GM18511 (cell line): ENCODE results near the gene HEMK1.

Experiments used
- ATAC-seq: cut with Tn5 transposase; IDR thresholded peaks from one replicate; pipeline ENCODE4 v1.9.1; 2021; ENCODE audit warnings: mild to moderate bottlenecking, moderate library complexity; ENCODE audit not compliant: unreplicated experiment

HEMK1 gene

GRCh38 chr3:50632450-50632849 lies 63.1 kb downstream of the HEMK1 start:
- no peak for ATAC-seq

DNA sequence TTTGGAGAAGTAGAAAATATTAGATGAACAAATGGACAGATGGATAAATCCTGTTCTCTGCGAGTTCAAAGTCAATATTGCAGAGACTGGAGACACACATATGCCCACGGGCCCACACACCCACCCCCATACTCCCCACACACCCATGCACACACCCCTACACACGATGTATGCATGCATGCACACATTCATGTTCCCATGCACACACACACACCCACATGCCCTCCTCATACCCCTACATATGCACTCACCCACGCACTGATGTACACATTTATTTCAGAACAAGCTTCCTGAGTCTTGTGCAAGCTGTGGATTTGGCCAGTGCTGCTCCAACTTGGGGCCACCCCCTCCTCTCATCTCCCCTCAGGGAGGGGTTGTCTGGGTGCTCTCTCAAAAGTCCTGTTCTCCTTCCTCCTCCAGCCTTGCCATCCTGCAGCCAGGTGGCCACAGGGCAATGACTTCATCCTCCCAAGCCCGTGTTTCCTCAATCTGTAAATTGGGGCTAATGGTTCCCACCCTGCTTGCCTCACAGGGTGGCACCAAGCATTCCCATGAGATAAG lies 64.0 kb downstream of the HEMK1 start:
- no peak for ATAC-seq

DNA sequence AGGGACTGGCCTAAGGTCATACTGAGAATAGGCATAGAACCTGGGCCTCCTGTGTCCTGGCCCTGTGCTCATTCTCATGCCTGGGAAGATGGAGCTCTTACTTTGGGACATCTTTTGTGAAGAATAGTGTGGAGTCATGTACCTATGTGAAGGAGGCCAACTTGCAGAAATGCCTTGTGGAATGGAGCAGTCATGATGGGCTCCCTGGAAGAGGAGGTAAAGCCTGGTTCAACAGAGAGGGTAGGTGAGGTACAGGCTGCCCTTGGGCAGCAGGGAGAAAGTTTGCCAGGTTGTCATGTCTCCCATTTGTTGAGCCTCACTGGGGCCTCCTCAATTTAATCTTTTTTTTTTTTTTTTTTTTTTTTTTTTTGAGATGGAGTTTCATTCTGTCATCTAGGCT lies 65.7 kb downstream of the HEMK1 start:
- no peak for ATAC-seq

DNA sequence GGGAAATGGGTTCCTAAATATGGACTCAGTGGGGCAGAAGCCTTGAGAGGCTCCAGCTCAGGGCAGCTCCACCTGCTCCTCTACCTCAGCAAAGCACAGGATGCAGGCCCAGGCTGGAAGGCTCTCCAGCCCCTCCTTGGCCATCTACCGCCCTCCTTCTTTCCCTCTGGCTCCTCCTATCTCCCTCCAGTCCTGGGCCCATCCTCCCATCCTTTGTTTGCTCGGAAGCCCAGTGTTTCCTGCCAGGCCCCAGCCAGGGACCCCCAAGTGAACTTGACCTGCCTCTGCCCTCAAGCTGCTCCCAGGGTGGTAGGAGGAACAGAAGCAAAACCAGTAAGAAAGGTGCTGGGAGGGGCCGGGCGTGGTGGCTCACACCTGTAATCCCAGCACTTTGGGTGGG lies 67.7 kb downstream of the HEMK1 start:
- no peak for ATAC-seq

GRCh38 chr3:50637945-50638344 lies 68.6 kb downstream of the HEMK1 start:
- no peak for ATAC-seq

DNA sequence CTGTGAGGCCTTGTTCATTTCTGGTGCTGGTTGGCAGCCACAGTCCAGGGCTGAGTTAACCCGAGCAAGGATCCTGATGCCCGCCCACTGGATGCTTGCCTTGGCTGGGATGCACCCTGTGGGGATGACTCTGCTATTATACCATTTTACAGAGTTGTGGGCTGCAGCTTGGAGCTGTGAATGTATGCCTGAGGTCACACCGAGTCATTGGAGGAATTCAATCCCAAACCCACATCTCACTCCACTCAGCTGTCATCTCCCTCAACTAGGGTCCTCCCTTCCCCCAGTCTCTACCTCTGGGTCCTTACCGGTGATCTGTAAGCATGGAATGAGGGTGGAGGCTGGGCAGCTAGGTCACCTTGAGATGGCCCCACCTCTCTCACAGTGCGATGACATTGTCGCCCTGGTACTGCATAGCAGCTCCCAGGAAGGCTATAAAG lies 69.8 kb downstream of the HEMK1 start:
- no peak for ATAC-seq

DNA sequence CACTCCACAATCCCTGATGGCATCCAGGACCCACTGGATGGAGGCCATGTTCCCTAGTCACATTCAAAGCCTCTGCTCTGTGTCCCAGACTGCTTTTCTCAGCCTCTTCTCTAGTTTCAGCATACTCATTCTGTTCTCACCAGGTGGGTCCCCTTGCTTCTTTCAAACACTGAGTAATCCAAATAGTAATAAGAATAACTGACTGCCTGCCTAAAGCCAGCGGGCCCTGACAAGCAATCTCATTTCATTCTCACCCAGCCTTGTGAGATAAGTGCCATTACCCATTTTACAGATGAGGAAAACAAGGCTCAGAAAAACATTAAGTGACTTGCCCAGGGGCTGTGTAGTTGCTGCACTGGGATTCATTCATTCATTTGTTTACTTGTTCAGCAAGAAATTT lies 73.1 kb downstream of the HEMK1 start:
- no peak for ATAC-seq

GRCh38 chr3:50644561-50644960 lies 75.2 kb downstream of the HEMK1 start:
- no peak for ATAC-seq

DNA sequence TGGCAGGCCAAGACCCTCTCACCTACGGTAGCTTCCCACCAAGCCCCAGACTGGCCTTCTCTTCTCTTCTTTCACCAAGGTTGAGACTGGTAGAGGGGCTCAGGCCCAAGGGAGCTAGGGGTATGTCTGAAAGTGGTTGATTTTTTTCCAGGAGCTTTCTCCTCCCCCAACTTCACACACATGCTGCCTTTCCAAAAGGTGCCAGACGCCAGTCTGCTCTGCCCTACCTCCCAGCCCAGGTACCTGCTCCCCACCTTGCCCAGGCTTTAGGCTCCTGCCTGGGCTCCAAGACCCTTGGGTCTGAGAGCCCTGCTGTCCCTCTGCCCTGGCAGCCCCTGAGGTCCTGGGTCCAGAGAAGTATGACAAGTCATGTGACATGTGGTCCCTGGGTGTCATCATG lies 76.1 kb downstream of the HEMK1 start:
- ATAC-seq: no peak
